GM23248 (cell line): ENCODE measurements around the gene RUNX3.

Experiments
- EZH2 ChIP-seq: fragments of 200-600 bp; sonication (generic); IDR thresholded peaks from 2 replicates; pipeline ENCODE4 v1.6.1; 2018; ENCODE audit warnings: antibody characterized with exemption, mild to moderate bottlenecking; ENCODE audit not compliant: insufficient read depth, poor library complexity, severe bottlenecking
- EZH2phosphoT487 ChIP-seq: fragments of 200-600 bp; sonication (generic); IDR thresholded peaks from 2 replicates; pipeline ENCODE4 v1.6.1; 2018; ENCODE audit warnings: antibody characterized with exemption, moderate library complexity, mild to moderate bottlenecking, low read depth; ENCODE audit not compliant: insufficient read depth

GRCh38 chr1:24917327-24918074 lies 12.6 kb downstream of the RUNX3 start:
- TF ChIP-seq EZH2 (no peak), EZH2phosphoT487 (no peak)
